Stimulated activated CD4-positive, alpha-beta T cell treated with anti-CD3 and anti-CD28 coated beads, Interleukin-4, amount 100 ng/mL, for 24 hours (primary cell): ENCODE results near the gene CNOT11.

Source experiments
- DNase-seq: peaks from one replicate; pipeline ENCODE4 v3.0.0-alpha.2; 2020

CNOT11 gene

DNA sequence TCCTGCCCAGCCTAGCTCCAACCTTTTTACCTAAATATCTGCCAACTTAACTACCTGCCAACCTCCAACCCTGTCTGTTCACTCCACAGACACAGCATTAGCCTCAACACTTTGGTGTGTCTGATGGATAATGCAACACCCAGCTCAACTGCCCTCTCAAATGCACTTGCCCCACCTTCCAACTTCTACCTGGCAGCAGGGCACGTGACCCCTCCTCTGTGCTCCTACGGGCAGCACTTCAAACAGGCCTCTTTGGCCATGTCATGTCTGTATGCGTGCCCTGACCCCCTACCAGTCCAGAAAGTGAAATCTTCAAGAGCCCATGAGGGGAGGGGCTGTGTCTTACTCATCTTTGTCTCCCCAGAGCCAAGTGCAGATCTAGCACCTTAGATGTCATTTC lies 30.3 kb downstream of the CNOT11 start:
- DNase-seq: no peak

DNA sequence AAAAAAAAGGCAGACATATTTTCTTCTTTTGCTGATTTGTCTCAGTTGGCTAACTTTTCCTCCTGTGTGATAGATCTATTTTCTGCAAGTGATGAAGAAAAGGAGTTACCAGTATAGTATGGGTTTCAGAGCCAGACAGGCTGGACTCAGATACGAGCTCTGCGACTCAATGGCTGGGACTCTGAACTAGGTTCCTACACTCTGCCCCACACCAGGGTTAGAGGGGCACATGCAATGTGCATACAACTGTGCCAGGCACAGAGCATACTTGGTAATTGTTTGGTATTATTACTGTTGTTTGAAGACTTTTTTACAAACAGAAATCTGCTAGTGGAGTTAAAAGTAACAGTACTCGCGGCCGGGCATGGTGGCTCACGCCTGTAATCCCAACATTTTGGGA lies 34.0 kb downstream of the CNOT11 start:
- DNase-seq: no peak

DNA sequence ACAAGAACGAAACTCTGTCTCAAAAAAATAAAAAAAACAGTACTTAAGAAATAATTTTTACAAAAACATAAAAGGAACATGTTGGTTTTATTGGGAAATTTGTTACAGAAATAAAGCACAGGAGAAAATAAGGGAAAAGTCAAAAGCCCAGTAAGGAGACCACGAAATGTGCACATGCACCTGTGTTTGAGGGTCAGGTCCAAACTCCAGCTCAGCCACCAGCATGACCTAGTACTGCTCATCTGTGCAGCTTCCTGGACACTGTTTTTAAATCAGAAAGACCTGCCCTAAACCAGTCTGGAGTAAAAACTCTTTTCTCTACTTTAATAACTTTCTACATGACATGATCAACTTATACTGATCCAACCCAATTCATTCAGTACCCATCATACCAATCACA lies 34.6 kb downstream of the CNOT11 start:
- DNase-seq: no peak

DNA sequence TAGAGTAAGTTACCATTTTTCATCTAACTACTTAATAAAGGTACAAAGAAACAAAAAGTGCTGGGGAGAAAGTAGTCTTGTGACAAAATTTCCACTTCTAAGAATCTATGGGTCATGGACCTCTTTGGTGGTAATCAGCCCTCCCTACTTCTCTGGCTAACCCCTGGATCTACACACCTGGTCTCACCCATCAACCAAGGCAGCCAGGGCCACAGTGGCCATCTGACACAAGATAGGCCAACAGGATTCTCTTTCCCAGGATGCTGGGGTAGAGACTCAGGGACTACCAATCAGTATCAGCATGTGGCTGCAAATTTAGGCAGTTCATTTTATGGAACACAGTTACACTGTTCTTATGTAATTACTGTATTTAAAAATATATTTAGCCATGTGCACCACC lies 38.0 kb downstream of the CNOT11 start:
- DNase-seq: no peak

GRCh38 chr2:101291973-101292372 lies 39.3 kb downstream of the CNOT11 start:
- DNase-seq: no peak

- DNase-seq: no peak
Measured at GRCh38 chr2:101293544-101293943, 40.9 kb downstream of the CNOT11 start.

DNA sequence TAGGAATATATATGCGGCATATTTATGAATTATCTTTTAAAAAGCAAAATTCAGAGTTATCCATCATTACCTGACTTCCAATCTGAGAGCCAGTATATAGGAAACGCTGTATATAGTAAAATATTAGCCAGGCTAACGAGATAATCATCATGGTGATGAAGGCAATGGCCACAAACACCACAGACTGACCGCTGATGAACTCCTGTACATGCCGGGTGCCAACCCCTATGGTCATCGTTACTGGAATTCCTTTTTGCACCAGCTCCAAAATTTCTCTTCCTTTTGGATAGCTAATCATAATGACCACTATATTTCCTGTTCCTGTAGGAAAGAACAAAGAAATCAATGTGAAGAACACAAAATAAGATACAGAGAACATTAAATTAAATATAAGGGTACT lies 42.2 kb downstream of the CNOT11 start:
- no peak for DNase-seq

DNA sequence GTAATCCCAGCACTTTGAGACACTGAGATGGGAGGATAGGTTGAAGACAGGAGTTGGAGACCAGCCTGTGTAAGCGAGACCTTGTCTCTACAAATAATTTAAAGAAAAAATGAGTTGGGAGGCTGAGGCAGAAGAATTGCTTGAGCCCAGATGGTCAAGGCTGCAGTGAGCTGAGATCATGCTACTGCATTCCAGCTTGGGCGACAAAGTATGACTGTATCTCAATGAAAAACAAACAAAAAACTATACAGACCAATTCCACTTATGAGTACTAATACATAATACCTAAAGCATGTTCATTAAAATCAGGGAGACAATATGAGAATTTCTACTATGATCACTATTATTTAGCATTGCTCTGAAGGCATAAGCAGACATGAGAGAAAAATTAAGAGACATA lies 43.2 kb downstream of the CNOT11 start:
- no peak for DNase-seq

- no peak for DNase-seq
Measured at GRCh38 chr2:101296371-101296770, 43.7 kb downstream of the CNOT11 start.

DNA sequence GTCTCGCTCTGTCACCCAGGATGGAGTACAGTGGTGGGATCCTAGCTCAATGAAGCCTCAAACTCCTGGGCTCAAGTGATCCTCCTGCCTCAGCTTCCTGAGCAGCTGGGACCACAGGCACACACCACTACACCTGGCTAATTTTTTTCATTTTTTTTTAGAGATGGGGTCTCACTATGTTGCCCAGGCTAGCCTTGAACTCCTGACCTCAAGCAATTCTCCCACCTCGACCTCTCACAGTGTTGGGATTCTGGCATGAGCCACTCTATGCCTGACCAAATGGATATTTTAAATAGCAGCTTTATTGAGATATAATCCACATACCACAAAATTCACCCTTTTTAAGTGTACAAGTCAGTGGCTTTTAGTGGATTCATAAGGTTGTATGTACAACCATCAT lies 44.7 kb downstream of the CNOT11 start:
- DNase-seq: no peak

GRCh38 chr2:101299604-101300003 lies 46.9 kb downstream of the CNOT11 start:
- no peak for DNase-seq

DNA sequence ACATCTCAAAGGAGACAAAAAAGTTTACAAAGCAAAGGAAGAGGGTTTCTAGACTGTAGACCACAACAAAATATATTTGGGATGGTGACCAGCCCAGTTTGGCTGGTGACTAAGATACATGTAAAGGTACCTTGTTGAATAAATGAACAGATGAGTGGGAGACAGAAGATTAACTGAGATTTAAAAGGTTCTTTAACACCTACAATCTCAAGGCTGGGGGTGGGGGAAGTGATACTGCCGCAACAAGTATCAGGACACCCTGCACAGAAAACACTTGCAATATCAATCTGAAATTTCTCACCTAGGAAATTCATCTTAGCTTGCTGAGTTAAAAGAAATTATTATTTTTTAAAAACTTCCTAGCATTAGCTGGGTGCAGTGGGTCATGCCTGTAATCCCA lies 47.5 kb downstream of the CNOT11 start:
- DNase-seq: peak; percentile 35

- DNase-seq: no peak
Measured at GRCh38 chr2:101300836-101301235, 48.1 kb downstream of the CNOT11 start.

DNA sequence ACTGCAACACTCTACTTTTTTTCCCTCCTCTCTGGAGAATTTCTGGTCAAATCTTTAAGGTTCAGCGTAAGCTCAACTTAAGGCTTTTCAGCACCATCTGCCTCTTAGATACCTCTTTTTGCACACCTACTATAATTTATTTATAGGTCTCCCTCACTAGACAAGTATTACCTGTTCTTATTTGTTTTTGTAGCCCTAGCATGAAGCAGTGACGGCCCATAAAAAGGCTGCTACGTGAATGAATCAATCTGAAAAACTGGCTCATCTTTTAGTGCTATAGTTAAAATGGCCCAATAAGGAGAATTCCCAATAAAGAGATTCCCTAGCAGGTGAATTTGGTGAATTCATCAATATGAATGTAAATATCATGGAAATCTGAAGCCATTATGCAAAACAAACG lies 49.3 kb downstream of the CNOT11 start:
- no peak for DNase-seq

GRCh38 chr2:101303688-101304087 lies 51.0 kb downstream of the CNOT11 start:
- no peak for DNase-seq

GRCh38 chr2:101305035-101305434 lies 52.3 kb downstream of the CNOT11 start:
- DNase-seq: no peak

DNA sequence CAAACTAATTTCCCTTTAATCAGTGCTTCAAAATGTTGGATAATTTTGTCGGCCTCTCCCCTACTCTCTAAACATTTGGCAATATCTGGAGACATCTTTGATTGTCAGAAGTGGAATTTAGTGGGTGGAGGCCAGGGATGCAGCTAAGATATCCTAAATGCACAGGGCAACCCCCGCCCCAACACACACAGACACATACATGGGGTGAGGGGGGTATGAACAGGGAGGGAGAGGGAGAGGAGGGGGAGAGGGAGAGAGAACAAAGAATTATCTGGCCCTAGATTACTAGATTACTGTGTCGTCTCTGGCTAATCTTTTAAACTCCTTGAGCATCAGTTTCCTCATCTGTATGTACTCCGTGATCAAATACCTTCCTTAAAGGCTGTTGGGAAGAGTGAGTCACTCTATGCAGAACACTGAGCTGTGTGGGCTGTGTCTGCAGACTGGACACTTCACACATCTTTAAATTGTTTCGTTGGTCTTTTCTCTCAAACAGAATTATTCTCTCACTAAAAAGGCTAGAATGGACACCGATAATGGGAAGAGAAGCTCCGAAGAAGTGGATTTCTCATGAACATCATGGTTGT lies 52.9 kb downstream of the CNOT11 start:
- no peak for DNase-seq

DNA sequence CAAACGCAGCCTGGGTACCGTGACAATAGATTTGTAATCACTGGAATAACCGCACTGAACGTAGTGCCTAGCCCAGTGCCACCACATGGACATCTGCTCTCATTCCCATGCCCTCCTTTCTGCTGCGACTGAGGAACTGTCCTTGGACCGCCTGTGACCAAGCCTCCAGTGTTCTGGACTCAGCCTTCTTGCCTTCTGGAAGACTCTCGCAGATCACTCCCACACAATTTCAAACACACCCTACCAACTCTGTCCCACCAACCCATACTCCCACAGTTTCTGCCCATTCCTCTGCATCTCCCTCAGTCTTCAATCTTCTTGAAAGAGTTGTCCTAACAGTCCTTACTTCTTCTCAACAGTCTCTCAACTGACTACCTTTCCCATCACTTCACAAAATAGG lies 53.7 kb downstream of the CNOT11 start:
- DNase-seq: peak; percentile 30

- peak; percentile 35 for DNase-seq
Measured at GRCh38 chr2:101307503-101307902, 54.8 kb downstream of the CNOT11 start.

- peak; percentile 33 for DNase-seq
Measured at GRCh38 chr2:101307950-101308431, 55.3 kb downstream of the CNOT11 start.

DNA sequence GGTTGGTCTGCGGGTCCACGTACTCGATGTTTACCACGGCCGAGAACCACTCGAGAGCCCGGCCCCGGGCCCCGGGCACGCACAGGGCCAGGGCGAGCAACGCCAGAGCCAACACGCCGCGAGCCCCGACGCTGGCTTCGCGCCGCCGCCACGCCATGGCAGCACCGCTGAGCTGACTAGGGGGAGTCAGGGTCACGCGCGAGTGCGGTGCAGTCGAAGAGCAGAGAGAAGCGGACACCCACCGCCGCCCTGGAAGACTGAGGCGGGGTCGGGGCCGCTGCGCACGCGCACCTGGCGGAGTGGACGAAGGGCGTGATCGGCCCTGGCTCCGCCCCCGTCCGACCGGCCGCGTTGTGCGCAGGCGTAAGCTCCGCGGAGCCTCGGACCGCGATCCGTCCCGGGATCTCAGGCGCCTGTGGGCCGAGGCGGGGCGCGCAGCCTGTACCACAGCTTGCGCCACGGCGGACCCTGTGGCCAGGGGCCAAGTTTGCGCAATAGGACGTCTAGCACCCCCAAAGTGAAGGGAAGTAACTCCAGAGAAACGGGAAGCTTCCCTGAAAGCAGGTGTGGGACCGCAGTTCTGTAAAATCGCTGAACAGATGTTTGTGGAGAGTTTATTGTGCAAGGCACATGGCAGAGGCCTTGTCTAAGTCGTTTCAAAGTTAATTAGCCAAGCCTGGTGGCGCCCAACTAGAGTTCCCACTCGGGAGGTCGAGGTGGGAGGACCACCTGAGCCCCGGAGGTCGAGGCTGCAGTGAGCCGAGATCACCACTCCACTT lies 55.9 kb downstream of the CNOT11 start, which contains the start of gene RNF149:
Gene RNF149 (minus strand): TSS at position 270 of the 779 bp plus-strand sequence. CDS start 113 bp downstream, at position 157.
- DNase-seq: peak; percentile 91

DNA sequence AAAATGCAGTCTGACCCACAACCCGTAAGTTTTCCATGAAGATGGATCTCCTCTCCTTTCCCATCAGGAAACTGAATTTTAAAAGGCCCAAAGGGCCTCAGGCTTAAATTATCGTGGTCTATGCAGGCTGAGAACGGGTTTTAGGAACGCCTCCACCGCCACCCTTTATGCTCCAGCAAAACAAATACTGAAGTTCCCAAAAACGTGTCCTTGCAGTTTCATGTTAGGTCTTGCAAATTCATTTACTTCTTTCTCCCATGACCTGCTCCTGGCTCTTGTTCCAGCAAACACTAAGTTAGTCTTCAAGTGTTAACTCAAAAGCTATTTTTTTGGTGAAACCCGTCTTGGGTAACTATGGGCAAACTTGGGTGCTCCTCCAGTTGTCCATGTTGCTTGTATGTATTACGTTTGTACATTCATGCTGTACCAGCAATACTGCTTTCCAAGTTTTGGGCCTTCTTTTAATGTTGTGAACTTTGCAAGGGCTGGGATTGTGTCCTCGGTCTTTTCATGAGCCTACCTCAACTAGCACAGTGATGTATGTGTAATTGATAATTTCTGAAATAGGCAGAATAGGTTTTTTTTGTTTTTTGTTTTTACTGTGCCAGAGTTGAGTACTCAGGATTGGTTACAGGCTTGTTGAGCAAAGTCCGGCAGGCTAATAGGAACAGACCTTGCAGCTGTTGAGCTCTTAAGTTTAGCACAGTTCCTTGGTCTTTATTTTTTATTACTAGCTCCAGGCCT lies 57.6 kb downstream of the CNOT11 start:
- no peak for DNase-seq

- DNase-seq: no peak
Measured at GRCh38 chr2:101310834-101311695, 58.4 kb downstream of the CNOT11 start.
